Activated effector memory CD4-positive, alpha-beta T cell treated with anti-CD3 and anti-CD28 coated beads, Interleukin-2, amount 50 U/mL, for 16 hours (primary cell): ENCODE measurements around the gene NEUROG1.

Experiments used
- DNase-seq: peaks from one replicate; pipeline ENCODE4 v3.0.0-alpha.2; 2020

NEUROG1 gene

GRCh38 chr5:135491552-135492318 lies 44.0 kb downstream of the NEUROG1 start:
- peak; percentile 37 for DNase-seq

- DNase-seq = peak; percentile 56
These were observed 44.7 kb downstream of the NEUROG1 start for GRCh38 chr5:135491038-135491551.

GRCh38 chr5:135490245-135491037 lies 45.3 kb downstream of the NEUROG1 start:
- DNase-seq = peak; percentile 53

DNA sequence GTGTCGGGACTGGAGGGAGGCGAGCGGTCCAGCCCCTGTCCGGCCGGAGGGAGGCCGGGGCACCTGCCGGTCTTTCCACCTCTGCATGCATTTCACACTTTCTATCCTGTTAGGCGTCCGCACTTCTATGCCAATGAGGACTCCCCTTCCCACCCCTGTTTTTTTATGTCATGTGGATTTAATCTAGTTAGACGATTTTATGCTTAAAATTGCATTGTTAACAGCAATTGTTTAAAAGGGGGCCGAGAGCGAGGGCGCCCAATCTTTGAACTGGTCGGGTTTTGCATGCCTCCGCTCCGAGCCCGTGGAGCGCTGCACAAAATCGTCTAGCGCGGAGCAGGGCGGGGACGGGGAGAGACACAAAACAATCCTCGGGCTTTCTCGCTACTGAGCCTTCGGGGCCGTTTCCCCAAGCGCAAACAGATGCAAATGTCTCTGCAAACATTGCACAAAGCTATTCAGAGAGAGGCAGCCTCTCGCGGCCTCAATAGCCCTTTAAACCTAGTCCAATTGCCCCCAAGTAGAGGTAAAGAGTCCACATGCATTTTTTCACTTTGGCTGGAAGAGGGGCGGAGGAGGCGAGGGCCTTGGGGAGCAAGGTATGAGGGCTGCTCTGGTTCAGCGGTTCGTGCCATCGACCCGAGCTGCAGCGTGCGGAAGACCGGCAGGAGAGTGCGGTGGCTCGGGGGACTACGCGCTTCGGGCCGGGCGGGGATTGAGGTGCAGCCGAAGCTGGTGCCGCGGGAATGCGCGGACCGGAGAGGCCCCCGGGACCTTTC lies 46.1 kb downstream of the NEUROG1 start:
- DNase-seq = peak; percentile 50

GRCh38 chr5:135488727-135489465 lies 46.9 kb downstream of the NEUROG1 start:
- DNase-seq = peak; percentile 43

DNA sequence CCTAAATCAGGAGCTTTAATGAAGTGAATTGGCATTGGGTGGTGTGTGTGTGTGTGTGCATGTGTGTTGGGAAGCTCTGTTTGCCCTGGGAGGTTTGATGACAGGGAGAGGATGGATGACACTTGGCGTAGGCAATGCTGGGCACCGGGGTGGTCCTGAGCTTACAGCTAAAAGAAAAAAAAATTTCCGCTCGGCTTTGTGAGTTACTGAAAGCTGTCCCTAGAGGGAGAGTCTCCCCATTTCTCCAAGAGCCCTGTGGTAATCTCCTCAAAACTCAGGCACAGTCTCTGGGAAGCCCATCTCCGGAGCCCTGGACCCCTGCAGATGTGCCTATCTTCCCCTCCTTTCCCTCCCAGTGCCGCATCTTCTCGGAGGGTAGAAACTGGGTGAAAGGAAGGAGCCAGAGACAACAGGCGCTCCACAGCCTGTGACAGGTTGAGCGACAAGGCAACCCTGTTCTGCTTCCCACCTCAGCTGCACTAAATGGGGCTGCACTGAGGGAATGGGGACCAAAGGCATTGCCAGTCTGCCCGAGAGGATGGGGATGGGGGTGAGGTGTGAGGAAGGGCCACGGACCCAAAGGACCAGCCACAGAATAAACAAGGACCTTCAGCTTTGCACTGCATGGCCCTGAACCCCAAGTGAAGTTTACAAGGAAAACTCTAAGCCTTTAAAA lies 47.8 kb downstream of the NEUROG1 start:
- peak; percentile 28 for DNase-seq

DNA sequence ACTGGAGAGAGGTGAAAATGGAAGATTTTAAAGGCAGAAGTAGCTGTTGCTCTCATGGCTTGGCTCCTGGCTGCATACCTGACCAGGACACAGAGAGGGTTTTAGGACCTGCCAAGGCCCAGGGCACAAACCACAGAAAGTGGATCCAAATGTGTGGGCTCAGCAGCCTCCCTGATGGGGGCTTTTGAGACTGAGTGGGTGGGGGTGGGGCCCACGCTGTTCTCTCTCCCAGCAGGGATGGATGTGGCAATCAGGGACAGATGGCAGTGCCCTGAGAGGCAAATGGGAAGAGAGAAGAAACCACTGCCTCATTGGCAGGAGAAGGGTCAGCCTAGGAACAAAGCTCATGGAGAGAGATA lies 48.7 kb downstream of the NEUROG1 start:
- DNase-seq = no peak

DNA sequence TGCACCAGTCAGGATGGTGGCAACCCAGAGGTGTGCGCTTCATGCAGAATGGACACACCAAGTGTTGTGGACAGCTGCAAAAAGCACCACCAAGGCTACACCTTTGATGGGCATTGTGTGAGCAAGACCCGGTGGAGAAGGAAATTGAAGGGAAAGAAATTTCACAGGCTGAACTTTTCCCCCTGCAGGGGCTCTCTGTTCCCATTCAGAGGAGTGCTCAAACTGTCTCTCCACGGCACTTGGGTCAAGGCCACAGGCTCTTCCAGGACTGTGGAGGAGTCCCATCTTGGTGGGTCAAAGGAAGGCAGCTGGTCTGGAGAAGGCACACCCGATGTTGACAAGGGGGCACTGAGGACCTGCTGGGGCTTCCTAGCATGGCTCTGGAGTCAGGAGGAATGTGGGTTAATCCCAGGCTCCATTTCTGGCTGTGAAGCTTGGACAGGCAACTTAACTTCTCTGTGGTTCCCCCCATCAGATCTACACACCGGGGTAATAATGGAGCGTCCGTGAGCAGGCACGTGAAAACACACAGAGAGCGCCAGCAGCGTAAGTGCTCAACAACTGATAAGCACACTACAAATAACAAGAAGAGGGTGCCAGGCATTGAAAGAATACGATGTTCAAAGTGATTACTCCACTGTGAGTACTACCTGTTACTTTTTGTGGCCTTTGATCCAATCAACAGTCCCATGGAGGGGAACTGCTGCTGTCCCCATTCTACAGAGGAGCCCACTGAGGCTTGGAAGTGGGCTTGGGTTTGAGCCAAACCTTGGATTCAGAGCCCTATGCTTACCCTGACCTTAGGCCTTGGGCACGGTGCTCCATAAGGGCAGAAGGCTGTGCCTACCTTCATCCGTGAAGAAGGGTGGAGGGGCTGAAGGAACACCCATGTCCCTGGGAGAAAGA lies 49.4 kb downstream of the NEUROG1 start:
- DNase-seq = peak; percentile 53

GRCh38 chr5:135484674-135485086 lies 51.1 kb downstream of the NEUROG1 start:
- DNase-seq = peak; percentile 12
